Dedifferentiated amniotic fluid mesenchymal stem cell (primary cell): ENCODE measurements around the gene GPR137B.

ENCODE experiments used
- DNase-seq: peaks from one replicate; pipeline ENCODE4 v3.0.0-alpha.2; 2016; ENCODE audit errors: extremely low spot score

The GPR137B gene

DNA sequence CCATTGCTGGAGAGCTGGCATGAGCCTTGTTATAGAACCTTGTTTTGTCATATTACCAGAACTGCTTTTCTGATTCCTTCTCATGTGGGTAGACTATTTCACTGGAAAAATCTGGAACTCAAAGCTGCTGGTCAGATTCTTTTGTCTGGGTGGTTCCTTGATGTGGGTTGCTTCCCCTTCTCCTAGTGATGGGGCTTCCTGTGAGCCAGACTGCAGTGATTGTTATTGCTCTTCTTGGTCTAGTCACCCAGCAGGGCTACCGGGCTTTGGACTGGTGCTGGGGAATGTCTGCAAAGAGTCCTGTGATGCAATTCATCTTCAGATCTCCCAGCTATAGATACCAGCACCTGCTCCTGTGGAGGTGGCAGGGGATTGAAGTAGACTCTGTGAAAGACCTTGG is 59.4 kb downstream of the GPR137B start:
- no peak for DNase-seq

DNA sequence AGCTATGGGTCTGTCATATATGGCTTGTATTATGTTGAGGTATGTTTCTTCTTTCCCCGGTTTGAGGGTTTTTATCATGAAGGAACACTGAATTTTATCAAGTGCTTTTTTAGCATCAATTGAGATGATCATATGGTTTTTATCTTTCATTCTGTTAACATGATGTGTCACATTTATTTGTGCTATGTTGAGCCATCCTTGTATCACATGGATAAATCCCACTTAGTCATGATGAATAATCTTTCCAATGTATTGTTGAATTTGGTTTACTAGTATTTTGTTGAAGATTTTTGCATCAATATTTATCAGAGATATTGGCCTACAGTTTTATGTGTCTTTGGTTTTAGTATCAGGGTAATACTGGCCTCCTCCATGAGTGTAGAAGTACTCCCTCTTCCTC is 61.7 kb downstream of the GPR137B start:
- DNase-seq, result no peak

GRCh38 chr1:236204656-236205055 is 62.3 kb downstream of the GPR137B start:
- DNase-seq, result no peak

DNA sequence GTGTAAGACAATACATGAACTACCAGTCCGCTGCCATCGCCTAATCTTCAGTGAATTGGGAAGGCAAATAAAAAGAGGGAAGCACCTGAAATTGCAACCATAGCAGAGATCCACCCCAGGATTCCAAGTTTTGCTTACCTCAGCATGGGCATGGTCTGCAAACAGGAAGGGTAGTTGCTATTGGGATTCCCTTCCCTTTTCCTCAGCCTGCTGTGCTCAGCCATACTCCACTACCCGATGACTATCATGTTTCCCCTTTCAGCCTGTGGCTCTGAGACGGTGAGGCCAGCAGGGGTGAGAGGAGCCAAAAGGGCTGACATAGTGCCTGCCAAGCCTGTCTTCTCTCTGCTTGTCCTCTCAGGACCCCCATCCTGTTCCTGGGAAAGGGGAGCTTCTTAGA is 64.2 kb downstream of the GPR137B start:
- DNase-seq, result no peak

DNA sequence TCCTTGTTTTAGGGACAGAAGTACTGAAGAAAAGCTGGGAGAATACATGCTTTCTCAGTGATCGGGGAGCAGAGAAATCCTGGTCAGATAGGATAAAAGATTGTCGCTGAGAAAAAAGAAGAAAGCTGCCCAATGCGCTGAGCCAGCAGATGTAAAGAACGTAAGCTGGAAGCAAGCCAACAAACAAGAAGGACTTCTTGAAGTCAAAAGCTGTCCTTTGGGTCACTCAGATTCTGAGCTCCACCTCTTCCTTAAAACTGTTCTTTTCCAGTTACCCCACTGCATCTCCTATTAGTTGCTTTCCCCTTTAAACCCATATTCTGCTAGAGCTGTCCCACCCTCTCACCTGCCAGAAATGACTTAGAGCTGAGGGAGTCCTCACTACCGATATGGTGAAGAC is 64.8 kb downstream of the GPR137B start:
- DNase-seq, result no peak

GRCh38 chr1:236207569-236207968 is 65.2 kb downstream of the GPR137B start:
- no peak for DNase-seq

DNA sequence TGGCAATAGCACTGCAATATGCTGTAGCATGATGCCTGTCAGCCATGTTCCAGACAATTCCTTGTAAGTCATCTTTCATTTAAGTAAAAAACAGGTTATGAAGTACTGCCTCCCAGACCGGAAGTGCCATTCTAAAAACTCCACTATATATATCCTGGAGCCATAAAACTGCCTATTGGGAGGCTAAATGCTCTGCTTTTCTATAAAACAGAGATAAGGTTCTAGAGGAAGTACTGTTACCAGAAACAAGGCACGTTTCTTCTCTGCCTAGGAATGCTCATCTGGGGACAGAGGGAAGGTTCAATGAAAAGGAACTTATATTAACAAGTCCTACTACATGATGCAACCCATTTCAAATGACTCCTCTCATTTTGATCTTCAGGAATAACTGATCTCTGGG is 66.8 kb downstream of the GPR137B start:
- no peak for DNase-seq

GRCh38 chr1:236209713-236210112 is 67.4 kb downstream of the GPR137B start:
- DNase-seq, result no peak

DNA sequence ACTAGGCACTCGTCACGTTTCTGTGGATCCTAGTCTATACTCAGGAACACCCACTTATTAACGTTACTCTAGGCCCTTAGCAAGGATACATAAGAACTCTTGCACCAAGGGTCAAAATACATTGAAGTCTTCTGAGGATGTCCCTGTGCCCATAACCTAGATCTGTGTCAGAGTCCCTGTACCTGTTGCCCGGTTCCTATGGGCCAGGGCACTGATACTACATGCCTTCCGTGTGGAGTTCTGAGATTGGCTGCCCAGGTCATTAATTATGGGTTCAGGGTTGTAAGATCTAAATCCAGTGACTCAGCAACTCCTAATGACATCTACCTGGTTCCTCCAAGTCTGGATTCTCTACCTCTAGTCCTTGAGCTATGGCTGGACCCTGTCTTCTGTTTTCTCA is 69.5 kb downstream of the GPR137B start:
- no peak for DNase-seq

- DNase-seq, result no peak
These were observed 71.2 kb downstream of the GPR137B start for GRCh38 chr1:236213534-236213933.

DNA sequence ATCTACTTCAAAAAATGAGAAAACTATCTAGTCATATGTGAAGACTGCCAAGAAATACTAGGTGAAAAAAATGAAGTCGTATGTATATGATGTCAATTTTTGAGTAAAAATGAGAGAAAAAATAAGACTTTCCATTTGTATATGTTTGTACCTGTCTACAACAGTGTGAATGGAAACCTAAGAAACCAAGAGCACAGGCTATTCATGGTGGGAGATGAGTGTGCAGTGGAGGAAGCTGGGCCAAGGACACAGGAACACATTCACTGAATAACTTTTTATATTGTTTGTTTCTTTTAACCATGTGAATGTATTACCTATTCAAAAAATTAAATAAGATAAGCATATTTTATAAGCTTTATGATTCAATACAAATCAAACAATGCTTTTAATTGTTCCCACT is 72.4 kb downstream of the GPR137B start:
- DNase-seq, result no peak

- no peak for DNase-seq
These were observed 78.1 kb downstream of the GPR137B start for GRCh38 chr1:236220473-236220872.

GRCh38 chr1:236222632-236223031 is 80.3 kb downstream of the GPR137B start:
- DNase-seq, result no peak

DNA sequence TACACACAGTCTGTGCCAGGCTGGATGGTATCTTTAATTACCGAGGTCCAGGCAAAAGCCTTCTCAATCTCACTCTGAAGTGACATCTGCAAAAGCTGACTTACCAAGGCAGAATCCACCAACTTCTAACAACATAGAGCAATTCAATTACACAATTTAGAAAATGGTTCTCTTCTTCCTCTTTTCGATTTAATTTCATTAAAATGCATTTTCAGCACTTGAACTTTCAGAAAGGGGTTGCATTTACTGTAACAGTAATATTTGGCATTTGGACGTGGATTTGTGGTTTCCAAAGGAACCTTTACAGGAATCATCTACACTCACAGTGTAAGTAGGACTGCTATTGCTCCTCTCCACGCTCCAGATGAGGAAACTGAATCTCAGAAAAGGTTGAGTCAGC is 86.1 kb downstream of the GPR137B start:
- DNase-seq, result no peak

GRCh38 chr1:236235116-236235515 is 92.8 kb downstream of the GPR137B start:
- no peak for DNase-seq

GRCh38 chr1:236239092-236239585 is 96.8 kb downstream of the GPR137B start:
- DNase-seq, result no peak

- no peak for DNase-seq
These were observed 98.3 kb downstream of the GPR137B start for GRCh38 chr1:236240675-236241074.

DNA sequence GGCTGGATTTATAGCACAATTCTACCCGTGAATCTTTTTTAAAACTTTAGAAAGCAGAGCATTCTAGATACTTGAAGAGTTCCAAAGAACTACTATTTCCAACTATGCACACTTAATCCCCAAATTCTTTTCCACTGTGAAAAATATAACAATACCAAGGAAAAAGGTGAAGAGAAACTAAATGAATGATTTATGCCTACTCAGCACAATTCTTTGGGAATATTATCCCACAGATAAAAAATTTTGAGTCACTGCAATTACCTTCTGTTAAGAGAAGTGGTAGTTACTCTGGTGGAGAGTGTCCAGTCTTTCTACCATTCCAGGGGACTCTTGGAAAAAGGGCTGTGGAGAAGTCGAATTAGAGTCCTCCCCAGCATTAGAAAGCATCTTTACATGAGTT is 100.2 kb downstream of the GPR137B start:
- no peak for DNase-seq

DNA sequence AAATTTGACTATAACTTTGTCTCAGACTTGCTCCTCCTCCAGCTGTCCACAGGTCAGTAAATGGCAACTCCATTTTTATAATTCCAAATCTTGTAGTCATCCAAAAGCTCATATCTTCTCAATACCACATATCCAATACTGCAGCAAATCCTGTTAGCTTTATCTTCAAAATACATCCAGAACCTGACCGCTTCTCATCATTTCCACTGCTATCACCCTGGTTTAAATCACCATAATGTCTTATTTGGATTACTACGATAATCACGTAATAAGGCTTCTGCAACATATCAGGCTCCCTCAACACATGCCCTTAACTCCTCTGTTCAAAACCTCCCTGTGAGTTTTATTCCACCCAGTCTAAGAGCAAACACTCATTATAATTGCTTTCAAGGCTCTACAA is 104.9 kb downstream of the GPR137B start:
- no peak for DNase-seq

GRCh38 chr1:236251587-236251986 is 109.2 kb downstream of the GPR137B start:
- DNase-seq, result no peak

DNA sequence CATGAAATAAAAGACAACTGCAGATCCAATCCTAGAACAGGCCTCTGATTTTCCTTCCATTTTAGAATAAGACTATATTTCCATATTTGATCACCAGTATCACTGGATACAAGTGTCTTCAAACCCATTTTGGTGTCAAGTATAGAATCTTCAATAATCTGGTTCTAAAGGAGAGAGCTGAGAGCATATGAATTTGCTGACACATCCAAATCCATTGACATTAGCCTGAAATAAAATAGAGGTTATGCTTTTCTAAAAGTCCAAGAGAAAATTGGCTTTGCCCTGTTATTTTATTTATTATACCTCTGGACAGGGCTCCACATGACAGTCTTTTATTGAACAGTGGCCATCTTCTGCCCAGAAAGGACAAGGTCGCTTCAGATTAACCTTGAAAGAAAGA is 110.8 kb downstream of the GPR137B start:
- no peak for DNase-seq

DNA sequence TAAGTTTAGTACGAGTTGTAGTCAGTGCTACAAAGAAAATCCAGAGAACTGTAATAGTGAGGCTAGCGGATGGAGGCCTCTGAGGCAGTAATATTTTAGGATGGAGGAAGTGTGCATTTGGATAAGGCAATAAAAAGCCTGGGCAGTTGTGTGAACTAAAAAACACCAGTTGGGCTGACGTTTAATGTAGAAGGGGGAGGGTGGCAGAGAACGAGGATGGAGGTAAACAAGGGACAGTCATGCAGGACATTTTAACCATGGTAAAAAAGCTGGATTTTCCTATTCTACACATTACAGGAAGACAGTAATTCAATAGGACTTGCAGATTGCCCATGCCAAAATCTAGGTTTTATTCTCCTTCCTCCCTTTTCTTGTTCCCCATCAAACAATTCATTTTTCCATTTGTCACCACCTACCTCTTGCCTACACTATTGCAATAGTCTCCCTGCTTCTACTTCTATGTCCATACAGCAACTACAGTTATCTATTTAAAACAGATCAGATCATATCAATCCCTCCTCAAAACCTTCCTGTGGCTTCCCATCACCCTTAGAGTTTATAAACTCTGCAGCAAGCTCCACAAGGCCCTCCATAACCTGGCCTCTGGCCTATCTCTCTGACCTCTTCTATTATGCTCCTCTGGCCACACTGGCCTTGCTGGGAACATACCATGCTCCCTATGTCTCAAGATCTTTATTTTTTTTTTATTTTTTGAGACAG is 111.7 kb downstream of the GPR137B start:
- no peak for DNase-seq

GRCh38 chr1:236257216-236257615 is 114.9 kb downstream of the GPR137B start:
- DNase-seq, result no peak

- DNase-seq, result no peak
These were observed 115.8 kb downstream of the GPR137B start for GRCh38 chr1:236258114-236258622.
